Neural cell (in vitro differentiated cells): ENCODE results near the gene POLN.

Source experiments
- CTCF ChIP-seq: fragments of 450-650 bp; IDR thresholded peaks from 2 replicates; pipeline ENCODE4 v1.5.1; 2014; ENCODE audit warnings: antibody characterized with exemption, mild to moderate bottlenecking, moderate library complexity; ENCODE audit not compliant: poor library complexity, severe bottlenecking
- EP300 ChIP-seq: fragments of 450-650 bp; conservative IDR thresholded peaks from 2 replicates; pipeline ENCODE4 v1.6.1; 2014; ENCODE audit warnings: antibody characterized with exemption, mild to moderate bottlenecking, moderate library complexity; ENCODE audit not compliant: poor library complexity, severe bottlenecking
- MXI1 ChIP-seq: fragments of 450-650 bp; conservative IDR thresholded peaks from 2 replicates; pipeline ENCODE4 v1.6.1; 2014; ENCODE audit warnings: antibody characterized with exemption, mild to moderate bottlenecking; ENCODE audit not compliant: poor library complexity, severe bottlenecking
- POLR2AphosphoS5 ChIP-seq: IDR thresholded peaks from 2 replicates; pipeline ENCODE4 v1.6.1; 2012
- RAD21 ChIP-seq: fragments of 450-650 bp; conservative IDR thresholded peaks from 2 replicates; pipeline ENCODE4 v1.6.1; 2014; ENCODE audit warnings: antibody characterized with exemption, mild to moderate bottlenecking, moderate library complexity
- TAF1 ChIP-seq: IDR thresholded peaks from 2 replicates; pipeline ENCODE4 v1.6.1; 2012; ENCODE audit warnings: low read depth

- TF ChIP-seq CTCF: no peak
- no peak for TF ChIP-seq MXI1
- TF ChIP-seq TAF1: no peak
- no peak for TF ChIP-seq RAD21
- no peak for TF ChIP-seq POLR2AphosphoS5
- TF ChIP-seq EP300: no peak
These were observed 146.5 kb downstream of the POLN start for GRCh38 chr4:2095236-2096072.
